ENCODE data around the gene SURF6. TPM values are rescaled to one million over a fixed set of nuclear protein-coding genes. Genes with fewer than 3 reads are reported as not detected.
"Not testable (repeated sequence)": the region's sequence is repeated elsewhere in the genome, so short reads cannot be mapped to it uniquely, and the experiment has no call there.

SURF6 gene
- total RNA-seq = 10 to 100 TPM; 10.7 to 22.0 TPM

DNA sequence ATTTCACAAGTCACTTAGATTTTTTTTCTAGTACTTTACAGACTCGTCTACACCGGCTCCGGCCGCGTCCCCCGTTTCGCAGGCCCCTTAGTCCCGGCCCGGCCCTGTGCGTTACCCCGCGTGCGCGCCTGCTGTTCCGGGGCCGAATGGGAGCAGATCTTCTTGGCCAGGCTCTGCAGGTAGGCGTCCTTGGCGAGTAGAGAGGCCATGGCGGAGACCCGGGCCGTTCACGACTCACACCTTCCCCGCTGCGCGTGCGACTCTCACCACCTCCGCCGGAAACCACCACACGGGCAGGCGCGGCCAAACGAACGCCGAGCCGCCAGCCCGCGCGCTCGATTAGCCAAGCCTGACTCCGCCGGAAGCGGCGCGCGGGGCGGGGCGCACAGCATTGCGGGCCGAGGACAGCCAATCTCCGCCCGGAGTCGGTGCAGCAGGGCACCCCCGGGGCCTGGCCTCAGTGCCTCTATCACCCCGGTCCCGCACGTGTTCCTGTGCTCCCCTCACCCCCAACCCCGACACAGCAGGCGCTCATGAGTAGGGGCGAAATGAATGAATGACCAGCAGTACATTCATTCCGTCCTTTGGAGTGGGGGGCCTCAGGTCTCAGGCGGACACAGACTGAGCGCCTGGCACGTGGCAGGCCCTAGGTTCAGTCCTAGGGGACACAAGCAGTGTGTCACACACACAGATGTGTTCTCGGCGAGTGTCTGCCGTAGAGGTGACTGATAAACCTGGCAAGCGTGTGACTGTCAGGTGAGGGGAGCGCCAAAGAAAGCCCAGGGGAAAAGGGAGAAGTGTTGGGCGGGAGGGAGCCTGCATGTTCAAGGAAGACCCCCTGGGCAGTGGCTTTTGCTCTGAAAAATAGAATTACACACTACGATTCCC lies at the start of gene SURF6:
TSS of gene SURF6 (minus strand) at position 265 of the 888 bp plus-strand sequence. CDS start at position 209, 56 bp downstream.
- peak; percentile 97 for DNase-seq (ENCODE audit: low spot score in 2 of 2)
- ATAC-seq = peak; percentile 96
- peak within 1 kb of the TSS; percentile 88 to 93 for H3K27ac Mint-ChIP-seq
- peaks cover 31 to 44% of the 10 kb centered on the region in 2 donors for H3K36me3 Mint-ChIP-seq
- H3K9me3 Mint-ChIP-seq = no peaks in the 10 kb centered on the region

DNA sequence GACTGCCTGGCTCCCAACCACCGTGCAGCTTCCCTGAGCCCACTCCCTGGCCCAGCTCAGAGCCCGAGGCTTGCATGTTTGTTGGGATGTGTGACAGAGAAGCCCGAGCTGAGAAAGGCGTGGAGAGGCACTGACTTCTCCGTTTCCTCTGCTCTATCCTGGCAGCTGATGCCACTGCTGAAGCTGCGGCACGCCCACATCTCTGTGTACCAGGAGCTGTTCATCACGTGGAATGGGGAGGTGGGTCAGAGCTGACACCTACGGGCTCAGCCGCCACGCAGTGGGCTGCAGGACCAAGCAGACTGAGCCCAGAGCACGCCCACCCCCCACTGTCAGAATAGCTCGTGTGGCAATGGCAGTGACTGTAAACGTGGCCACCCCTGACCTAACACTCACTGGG lies 49.5 kb upstream of the SURF6 start:
- Mint-ChIP-seq H3K9me3 (no peaks in the 10 kb centered on the region), H3K27ac (no peak overlapping the region), H3K36me3 (no peaks in the 10 kb centered on the region)
- ATAC-seq (no peak), DNase-seq (ENCODE audit: low spot score in 2 of 2) (no peak)

DNA sequence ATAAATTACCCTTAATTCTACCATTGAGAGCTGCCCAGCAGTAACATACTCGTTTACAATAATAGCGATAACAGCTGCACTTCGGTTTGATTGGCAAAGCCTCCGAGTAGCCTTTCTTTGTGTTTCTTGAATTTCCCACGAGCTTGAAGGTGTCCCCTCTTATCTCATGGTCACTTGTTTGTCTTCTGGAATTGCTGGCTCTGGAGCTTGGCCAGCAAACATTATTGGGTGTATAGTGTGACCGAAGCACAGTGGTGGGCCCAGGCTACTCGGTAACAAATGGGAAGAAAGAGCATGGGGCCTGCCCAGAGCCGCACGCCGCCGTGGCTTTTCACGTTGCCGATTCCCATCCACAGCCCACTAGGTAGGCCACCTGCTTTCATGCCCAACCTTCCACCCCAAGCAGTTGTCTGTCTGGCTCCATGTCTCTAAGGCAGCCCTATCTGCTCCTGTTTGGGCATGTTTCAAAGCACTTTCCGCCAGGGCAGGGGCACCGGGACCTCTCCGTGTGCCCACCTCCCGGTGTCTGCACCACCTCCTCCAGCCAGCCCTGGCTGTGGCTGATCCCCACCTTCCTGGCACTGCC lies 48.8 kb upstream of the SURF6 start:
- no peaks in the 10 kb centered on the region for H3K9me3 Mint-ChIP-seq
- no peak for ATAC-seq
- H3K27ac Mint-ChIP-seq = no peak overlapping the region
- DNase-seq (ENCODE audit: low spot score in 2 of 2) = no peak
- H3K36me3 Mint-ChIP-seq = no peaks in the 10 kb centered on the region

DNA sequence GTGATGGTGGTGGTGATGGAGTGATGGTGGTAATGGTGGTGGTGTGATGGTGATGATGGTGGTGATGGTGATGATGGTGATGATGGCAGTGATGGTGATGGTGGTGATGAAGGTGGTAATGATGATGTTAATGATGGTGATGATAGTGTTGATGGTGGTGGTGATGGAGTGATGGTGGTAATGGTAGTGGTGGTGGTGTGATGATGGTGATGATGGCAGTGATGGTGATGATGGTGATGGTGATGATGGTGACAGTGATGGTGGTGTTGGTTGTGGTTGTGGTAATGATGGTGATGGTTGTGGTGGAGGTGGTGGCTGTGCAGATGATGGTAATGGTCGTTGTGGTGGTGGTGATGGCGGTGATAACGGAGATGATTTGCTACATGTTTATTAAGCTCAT lies 47.5 kb upstream of the SURF6 start:
- DNase-seq (ENCODE audit: low spot score in 2 of 2) (no peak), ATAC-seq (no peak)
- Mint-ChIP-seq H3K36me3 (no peaks in the 10 kb centered on the region), H3K27ac (no peak overlapping the region), H3K9me3 (no peaks in the 10 kb centered on the region)

DNA sequence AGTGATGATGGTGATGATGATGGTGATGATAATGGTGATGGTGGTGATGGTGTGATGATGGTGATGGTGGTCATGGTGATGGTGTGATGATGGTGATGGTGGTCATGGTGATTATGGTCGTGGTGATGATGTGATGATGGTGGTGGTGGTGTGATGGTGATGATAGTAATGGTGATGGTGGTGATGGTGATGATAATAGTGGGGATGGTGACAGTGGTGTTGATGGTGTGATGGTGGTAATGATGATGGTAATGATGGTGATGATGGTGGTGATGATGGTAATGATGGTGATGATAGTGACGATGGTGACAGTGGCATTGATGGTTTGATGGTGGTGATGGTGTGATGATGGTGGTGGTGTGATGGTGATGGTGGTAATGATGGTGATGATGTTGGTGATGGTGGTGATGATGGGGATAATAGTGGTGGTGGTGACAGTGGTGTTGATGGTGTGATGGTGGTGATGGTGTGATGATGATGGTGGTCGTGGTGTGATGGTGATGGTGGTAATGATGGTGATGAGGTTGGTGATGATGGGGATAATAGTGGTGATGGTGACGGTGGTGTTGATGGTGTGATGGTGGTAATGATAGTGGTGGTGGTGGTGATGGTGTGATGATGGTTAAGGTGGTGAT lies 46.6 kb upstream of the SURF6 start:
- Mint-ChIP-seq H3K36me3 (no peaks in the 10 kb centered on the region), H3K27ac (no peak overlapping the region), H3K9me3 (no peaks in the 10 kb centered on the region)
- ATAC-seq (no peak), DNase-seq (ENCODE audit: low spot score in 2 of 2) (no peak)

DNA sequence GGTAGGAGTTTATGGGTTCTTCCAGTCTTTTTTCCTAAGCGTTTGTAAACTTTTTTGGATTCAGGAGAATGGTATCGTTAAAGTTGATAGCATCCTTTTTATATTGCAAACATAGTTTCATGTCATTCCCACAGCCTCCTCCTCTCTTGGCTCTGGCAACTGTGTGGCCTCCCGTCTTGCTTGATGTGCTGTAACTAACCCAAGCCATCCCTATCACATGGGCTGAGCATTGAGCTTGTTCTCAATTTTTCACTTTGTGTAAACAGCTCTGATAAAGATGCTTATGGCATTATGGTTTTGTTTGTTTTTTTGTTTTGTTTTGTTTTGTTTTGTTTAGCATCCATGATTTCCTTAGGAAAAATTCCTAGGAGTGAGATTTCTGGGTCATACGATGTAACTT lies 44.7 kb upstream of the SURF6 start:
- H3K9me3 Mint-ChIP-seq = no peaks in the 10 kb centered on the region
- H3K36me3 Mint-ChIP-seq = no peaks in the 10 kb centered on the region
- DNase-seq (ENCODE audit: low spot score in 2 of 2) = no peak
- ATAC-seq = no peak
- H3K27ac Mint-ChIP-seq = no peak overlapping the region

DNA sequence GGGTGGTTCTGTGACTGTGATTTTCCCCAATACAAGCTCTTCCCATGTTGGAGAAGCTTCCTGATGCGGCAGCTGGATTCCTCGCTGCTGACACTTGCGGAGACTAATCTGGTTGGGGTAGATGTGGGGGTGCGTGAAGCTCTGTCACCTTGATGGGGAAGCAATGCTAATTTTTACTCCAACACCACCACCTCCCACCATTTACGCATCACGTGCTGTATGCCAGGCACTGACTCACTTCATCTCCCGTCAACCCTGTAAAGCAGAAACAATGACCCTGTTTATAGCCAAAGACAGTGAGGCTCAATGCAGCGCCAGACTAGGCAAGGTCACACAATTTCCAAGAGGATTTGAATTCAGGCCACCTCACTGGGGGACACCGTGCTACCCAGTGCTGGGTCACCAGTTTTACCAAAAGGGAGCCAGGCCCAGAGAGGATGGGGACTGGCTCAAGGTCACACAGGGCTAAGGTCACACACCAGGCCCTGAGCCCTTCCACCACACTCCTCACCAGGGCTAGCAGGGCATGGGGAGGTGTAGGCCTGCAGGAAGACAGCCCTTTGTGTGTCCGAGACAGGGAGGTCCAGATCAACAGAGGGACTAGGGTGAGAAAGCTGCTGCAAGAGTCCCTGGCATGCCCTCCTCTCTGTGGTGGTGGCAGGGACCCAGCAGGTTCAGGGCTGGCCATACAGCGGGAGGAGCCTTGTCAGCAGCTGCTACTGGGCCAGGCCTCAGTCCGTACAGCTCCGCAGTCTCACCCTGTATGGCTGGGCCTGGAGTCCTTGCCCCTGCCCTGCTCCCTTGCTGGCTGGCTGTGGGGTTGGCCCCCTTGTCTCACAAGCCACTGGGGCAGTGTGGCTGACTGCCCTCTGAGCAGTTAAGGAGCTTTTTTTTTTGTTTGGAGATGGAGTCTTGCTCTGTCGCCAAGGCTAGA lies 43.4 kb upstream of the SURF6 start:
- DNase-seq (ENCODE audit: low spot score in 2 of 2) (no peak), ATAC-seq (no peak)
- H3K9me3 Mint-ChIP-seq = no peaks in the 10 kb centered on the region
- H3K27ac Mint-ChIP-seq = no peak overlapping the region
- peaks cover 6 to 9% of the 10 kb centered on the region in 2 donors for H3K36me3 Mint-ChIP-seq

DNA sequence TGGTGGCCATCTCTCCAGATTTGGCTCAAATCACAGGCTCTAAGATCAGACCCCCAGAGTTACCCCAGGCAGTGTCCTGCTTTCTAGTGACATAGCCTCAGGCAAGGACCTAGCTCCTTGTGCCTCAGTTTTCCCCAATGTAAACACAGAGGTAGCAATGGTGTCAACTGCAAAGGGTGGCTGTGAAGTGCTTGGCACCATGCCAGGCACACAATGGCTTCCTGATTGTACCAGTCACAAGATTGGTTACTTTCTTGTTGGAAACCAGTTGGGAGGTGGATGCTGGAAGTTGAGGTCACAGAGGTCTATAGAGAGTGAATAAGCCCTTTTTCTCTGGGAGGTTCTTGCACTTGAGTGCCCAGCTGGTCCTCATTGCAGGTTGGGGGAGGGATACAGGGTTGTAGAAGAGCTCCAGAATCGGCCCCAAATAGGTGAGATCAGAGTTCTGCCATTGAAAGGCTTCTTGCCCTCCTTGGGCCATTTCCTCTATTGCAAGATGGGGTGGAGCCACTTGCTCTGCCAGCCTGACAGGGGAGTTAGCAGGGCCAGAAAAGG lies 42.5 kb upstream of the SURF6 start:
- DNase-seq (ENCODE audit: low spot score in 2 of 2) = no peak
- Mint-ChIP-seq H3K27ac (no peak overlapping the region), H3K9me3 (no peaks in the 10 kb centered on the region), H3K36me3 (peaks cover 9 to 12% of the 10 kb centered on the region in 2 donors)
- ATAC-seq = no peak

DNA sequence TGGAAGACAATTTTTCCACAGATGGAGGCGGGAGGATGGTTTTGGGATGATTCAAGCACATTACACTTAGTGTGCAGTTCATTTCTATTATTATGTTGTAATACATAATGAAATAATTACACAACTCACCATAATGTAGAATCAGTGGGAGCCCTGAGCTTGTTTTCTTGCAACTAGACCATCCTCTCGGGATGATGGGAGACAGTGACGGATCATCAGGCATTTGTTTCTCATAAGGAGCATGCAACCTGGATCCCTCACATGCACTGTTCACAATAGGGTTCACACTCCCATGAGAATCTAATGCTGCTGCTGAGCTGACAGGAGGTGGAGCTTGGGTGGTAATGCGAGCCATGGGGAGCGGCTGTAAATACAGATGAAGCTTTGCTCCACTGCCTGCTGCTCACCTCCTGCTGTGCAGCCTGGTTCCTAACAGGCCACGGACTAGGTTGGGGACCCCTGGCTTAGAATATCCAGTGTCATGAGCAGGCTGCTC lies 41.8 kb upstream of the SURF6 start:
- no peaks in the 10 kb centered on the region for H3K9me3 Mint-ChIP-seq
- H3K27ac Mint-ChIP-seq = no peak overlapping the region
- H3K36me3 Mint-ChIP-seq = peaks cover 15 to 18% of the 10 kb centered on the region in 2 donors
- ATAC-seq (no peak), DNase-seq (ENCODE audit: low spot score in 2 of 2) (no peak)

DNA sequence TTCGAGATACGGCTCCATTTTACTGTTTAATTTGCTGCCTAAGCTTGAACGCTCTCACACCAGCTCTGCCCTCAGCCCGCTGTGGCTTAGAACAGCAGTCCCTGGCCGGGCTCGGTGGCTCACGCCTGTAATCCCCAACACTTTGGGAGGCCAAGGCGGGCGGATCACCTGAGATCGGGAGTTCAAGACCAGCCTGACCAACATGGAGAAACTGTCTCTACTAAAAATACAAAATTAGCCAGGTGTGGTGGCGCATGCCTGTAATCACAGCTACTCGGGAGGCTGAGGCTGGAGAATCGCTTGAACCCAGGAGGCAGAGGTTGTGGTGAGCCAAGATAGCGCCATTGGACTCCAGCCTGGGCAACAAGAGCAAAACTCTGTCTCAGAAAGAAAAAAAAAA lies 41.3 kb upstream of the SURF6 start:
- H3K9me3 Mint-ChIP-seq; ATAC-seq; H3K27ac Mint-ChIP-seq; DNase-seq (ENCODE audit: low spot score in 2 of 2): not testable (repeated sequence)
- H3K36me3 Mint-ChIP-seq = peaks cover 20 to 22% of the 10 kb centered on the region in 2 donors

DNA sequence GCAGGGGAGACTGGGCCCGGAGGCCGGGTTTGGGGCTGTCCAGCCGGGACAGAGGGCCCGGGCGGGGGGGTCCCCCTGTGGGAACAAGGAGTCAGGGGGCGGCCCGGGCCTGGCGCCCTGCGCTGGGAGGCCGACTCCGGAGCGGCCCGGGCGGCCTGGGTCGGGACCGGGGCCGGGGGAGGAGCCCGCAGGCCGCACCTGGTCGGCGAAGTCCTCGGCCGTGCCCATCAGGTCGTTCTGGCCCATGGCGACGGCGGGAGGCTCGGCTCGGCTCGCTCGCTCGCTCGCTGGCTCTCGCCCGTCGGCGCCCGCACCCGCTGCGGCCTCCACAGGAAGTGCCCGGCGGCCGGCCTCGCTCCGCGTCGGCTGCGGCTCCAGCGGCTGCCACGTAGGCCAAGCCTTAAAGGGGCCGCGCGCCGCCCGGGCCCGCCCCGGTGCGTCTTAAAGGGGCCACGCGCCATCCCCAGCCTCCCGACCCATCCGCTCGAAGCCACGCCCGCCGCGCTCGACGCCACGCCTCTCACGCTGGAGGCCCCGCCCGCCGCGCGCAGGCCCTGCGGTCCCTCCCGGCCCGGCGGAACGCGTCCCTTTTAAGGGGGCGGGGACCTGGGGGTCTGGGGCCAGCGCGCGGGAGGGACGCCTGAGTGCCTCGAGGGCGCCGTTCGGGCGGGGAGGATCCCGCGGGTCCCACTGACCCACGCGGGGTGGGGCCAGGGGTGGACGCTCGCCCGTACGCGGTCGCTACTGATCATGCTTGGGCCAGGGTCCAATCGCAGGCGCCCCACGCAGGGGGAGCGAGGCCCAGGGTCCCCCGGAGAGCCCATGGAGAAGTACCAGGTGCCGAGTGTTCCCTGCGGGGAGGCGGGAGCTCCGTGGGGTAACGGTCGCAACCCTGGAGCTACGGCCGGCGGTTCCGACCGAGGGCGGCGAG lies 40.0 kb upstream of the SURF6 start, which contains the start of the genes STKLD1 and SURF4:
TSS of gene STKLD1 (plus strand) at position 643 of the 931 bp plus-strand sequence. CDS start at position 751, 108 bp downstream.
TSS of gene SURF4 (minus strand) at position 337 of the 931 bp plus-strand sequence. CDS start at position 246, 91 bp downstream.
- peak within 1 kb of the TSS; percentile 93 to 98 for H3K27ac Mint-ChIP-seq
- no peaks in the 10 kb centered on the region for H3K9me3 Mint-ChIP-seq
- peak; percentile 68 to 81 for ATAC-seq
- peak; percentile 93 to 99 for DNase-seq (ENCODE audit: low spot score in 2 of 2)
- H3K36me3 Mint-ChIP-seq = peaks cover 23 to 30% of the 10 kb centered on the region in 2 donors

DNA sequence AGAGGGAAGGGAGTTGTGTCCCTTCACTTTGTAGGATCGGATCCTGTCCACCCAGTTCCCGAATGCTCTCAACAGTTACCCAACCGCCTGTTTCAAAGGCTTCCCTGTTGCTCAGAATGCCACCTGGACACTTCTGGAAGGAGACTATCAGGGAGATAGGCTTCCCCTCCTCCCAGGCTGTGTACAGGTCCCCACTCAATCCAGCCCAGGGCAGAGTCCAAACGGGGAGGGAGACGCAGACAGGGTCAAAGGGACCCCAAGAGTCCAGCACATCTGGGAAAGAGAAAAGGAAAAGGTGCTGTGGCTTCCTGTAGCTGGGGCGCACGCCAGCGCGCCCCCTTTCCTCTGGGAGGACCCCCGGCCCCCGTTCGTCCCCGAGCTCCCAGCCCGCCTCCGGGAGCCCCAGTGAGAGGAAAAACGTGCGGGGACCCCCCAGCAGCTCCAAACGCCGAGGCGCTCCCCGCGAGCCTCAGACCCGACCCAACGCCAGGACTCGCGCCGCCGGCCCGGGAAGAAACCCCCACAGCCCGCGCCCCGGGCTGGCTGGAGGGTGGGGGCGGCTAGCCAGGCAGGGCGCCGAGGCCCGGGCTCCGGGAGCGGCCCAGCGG lies 39.2 kb upstream of the SURF6 start:
- Mint-ChIP-seq H3K27ac (peak overlapping the region; percentile 93 to 98), H3K36me3 (peaks cover 28 to 38% of the 10 kb centered on the region in 2 donors), H3K9me3 (no peaks in the 10 kb centered on the region)
- ATAC-seq = no peak
- no peak for DNase-seq (ENCODE audit: low spot score in 2 of 2)

DNA sequence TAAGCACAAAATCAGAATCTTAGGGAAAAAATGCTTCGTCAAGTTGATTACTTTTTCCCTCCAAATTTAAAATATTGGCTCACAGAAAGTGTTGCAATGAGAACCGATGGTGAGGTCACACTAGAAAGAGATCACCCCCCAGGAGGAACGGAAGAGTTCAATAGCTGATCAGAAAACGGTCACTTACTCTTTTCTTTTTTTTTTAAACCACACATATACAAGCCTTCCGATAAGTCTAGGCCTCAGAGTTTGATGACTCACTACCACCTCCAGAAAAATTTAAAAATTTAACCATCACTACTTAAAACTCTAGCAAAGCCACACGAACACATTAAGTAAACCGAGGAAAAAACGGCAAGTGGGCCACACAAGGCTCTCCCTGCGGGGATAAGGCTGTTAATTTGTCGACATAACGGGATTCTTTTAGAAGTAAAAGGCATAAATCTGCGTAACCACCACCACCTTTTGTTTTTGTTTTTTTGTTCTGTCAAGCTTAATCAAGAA lies 38.7 kb upstream of the SURF6 start:
- peak; percentile 21 to 39 for ATAC-seq
- peaks cover 34 to 43% of the 10 kb centered on the region in 2 donors for H3K36me3 Mint-ChIP-seq
- no peak for DNase-seq (ENCODE audit: low spot score in 2 of 2)
- H3K9me3 Mint-ChIP-seq = no peaks in the 10 kb centered on the region
- peak overlapping the region; percentile 93 to 98 for H3K27ac Mint-ChIP-seq

DNA sequence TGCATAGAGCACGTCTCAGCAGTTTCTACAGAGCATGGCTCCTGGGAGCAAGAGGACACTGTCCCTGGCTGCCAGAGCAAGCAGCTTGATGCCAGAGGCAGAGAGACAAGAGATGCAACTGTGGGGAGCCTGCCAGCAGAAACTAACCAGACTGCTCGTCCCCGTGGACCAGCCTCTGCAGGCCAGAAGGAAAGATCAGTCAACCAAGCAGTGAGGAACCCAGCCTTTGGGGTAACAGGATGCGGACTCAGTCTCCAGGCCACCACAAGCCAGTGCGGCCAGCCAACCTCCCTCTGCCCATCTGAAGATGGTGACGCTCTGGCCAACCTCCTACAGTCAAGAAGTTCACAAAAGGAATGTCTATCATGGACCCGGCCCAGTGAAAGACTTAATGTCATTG lies 36.2 kb upstream of the SURF6 start:
- peaks cover 51 to 58% of the 10 kb centered on the region in 2 donors for H3K36me3 Mint-ChIP-seq

More for the DNA sequence above, 36.2 kb upstream of the SURF6 start:
- ATAC-seq (no peak), DNase-seq (ENCODE audit: low spot score in 2 of 2) (no peak)
- Mint-ChIP-seq H3K9me3 (no peaks in the 10 kb centered on the region), H3K27ac (peak overlapping the region; percentile 65 to 98)
